ENCODE measurements around the gene NPTX2. TPM values are rescaled to one million over a fixed set of nuclear protein-coding genes. Genes with fewer than 3 reads are reported as not detected.
A peak's percentile ranks its signal among the peaks of the same experiment; 100 is the strongest.

Gene NPTX2
- total and polyA plus RNA-seq, 10 of the 15 experiments (the other 5 are each of a cell fraction or from before 2014, with no cell fraction given): 0.04 TPM; not detected in 9

DNA sequence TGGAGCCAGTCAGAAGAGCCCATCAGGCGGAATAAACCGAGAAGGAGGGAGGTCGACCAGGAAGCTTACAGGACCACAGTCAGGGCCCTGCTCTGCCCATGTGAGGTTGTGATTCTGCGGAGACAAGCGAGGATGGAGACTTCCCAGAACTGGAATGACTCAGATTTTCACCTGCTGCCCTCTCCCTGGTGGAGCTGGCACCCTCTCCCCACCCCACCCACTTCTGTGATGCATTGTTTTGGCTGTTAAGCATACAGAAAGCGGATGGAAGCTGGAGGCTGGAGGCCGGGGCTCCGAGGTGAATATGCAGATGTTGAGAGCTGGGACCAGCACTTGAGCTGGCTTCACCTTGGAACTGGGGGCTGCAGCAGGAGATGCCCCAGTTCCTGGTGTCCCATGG lies 57.4 kb downstream of the NPTX2 start:
- DNase-seq (ENCODE audit: low read depth, low spot score) (no peak), FAIRE-seq (no peak), ATAC-seq (no peak)
- no peak overlapping the region for H3K4me3 ChIP-seq
- no peaks in the 10 kb centered on the region for H4K20me1 ChIP-seq (ENCODE audit: control insufficient read depth, insufficient read depth)
- no peaks in the 10 kb centered on the region for H3K79me2 ChIP-seq (ENCODE audit: control insufficient read depth, insufficient read depth, low read length)
- H3K9me3 ChIP-seq (replicated peaks; ENCODE audit: control insufficient read depth, insufficient read depth, low read length): no peaks in the 10 kb centered on the region; the same call in 2 of the 3 replicates
- no peaks in the 10 kb centered on the region for H3K27me3 ChIP-seq (replicated peaks in 1 of 2; ENCODE audit: control insufficient read depth in 2 of 2, insufficient read depth in 2 of 2, low read length in 1 of 2)
- no peak overlapping the region for H3K9ac ChIP-seq (ENCODE audit: control insufficient read depth, insufficient read depth, low read length)
- no peak overlapping the region for H2AFZ ChIP-seq (ENCODE audit: control insufficient read depth, low read depth, low read length)
- RAD21 ChIA-PET (ENCODE audit: unreplicated experiment): no interaction called here
- in situ Hi-C loops (cut with MboI): no loop called here
- no peak overlapping the region for H3K4me2 ChIP-seq (ENCODE audit: control insufficient read depth, insufficient read depth)
- H3K27ac ChIP-seq (ENCODE audit: control insufficient read depth, insufficient read depth): no peak overlapping the region
- intact Hi-C loops (cut with micrococcal nuclease; ENCODE audit: unreplicated experiment): no loop called here
- BruUV-seq (replicated peaks): no TSS peak
- TF ChIP-seq POLR2AphosphoS2 (IDR thresholded peaks at IDR 0.05; ENCODE audit: low read depth, low read length): no peak
- SMC1A ChIA-PET (ENCODE audit: uncharacterized antibody, unreplicated experiment): no interaction called here
- no peaks in the 10 kb centered on the region for H3K4me1 ChIP-seq (ENCODE audit: control insufficient read depth, insufficient read depth, low read length)
- POLR2A ChIA-PET: no interaction called here
- no peaks in the 10 kb centered on the region for H3K36me3 ChIP-seq (ENCODE audit: control insufficient read depth in 2 of 2, insufficient read depth in 2 of 2, low read length in 1 of 2)
- CTCF ChIA-PET: interaction anchor here (0.7 kb wide), 1 partner anchor 9 kb away, joined by 3 read pairs; no protein-coding TSS in a partner anchor
- 15% methylated on average over 8 of the region's 8 CpGs for WGBS (ENCODE audit: insufficient coverage, insufficient replicate concordance, low lambda C conversion rate, missing lambda C conversion rate)

GRCh38 chr7:98674881-98675280 lies 57.8 kb downstream of the NPTX2 start:
- ChIA-PET RAD21 (ENCODE audit: unreplicated experiment) (no interaction called here), POLR2A (no interaction called here), CTCF (no interaction called here), SMC1A (ENCODE audit: uncharacterized antibody, unreplicated experiment) (no interaction called here)
- Histone ChIP-seq H2AFZ (ENCODE audit: control insufficient read depth, low read depth, low read length) (no peak overlapping the region), H3K79me2 (ENCODE audit: control insufficient read depth, insufficient read depth, low read length) (no peaks in the 10 kb centered on the region), H3K4me2 (ENCODE audit: control insufficient read depth, insufficient read depth) (no peak overlapping the region), H3K4me1 (ENCODE audit: control insufficient read depth, insufficient read depth, low read length) (no peaks in the 10 kb centered on the region), H3K27ac (ENCODE audit: control insufficient read depth, insufficient read depth) (no peak overlapping the region), H3K27me3 (replicated peaks in 1 of 2; ENCODE audit: control insufficient read depth in 2 of 2, insufficient read depth in 2 of 2, low read length in 1 of 2) (no peaks in the 10 kb centered on the region), H3K9ac (ENCODE audit: control insufficient read depth, insufficient read depth, low read length) (no peak overlapping the region), H3K4me3 (no peak overlapping the region), H3K9me3 (replicated peaks; ENCODE audit: control insufficient read depth, insufficient read depth, low read length) (no peaks in the 10 kb centered on the region; the same call in 2 of the 3 replicates), H4K20me1 (ENCODE audit: control insufficient read depth, insufficient read depth) (no peaks in the 10 kb centered on the region), H3K36me3 (ENCODE audit: control insufficient read depth in 2 of 2, insufficient read depth in 2 of 2, low read length in 1 of 2) (no peaks in the 10 kb centered on the region)
- no peak for ATAC-seq
- DNase-seq (ENCODE audit: low read depth, low spot score): no peak
- BruUV-seq (replicated peaks): no TSS peak
- TF ChIP-seq MAX (IDR thresholded peaks at IDR 0.05; ENCODE audit: low read depth, low read length): no peak
- TF ChIP-seq USF1 (IDR thresholded peaks at IDR 0.05; ENCODE audit: borderline replicate concordance, extremely low read length, insufficient read depth, low read depth, low read length): peak; percentile 27
- in situ Hi-C loops (cut with MboI): no loop called here
- WGBS (ENCODE audit: insufficient coverage, insufficient replicate concordance, low lambda C conversion rate, missing lambda C conversion rate): 32% methylated on average over 9 of the region's 9 CpGs
- FAIRE-seq: no peak
- intact Hi-C loops (cut with micrococcal nuclease; ENCODE audit: unreplicated experiment): no loop called here
